HepG2 (cell line): ENCODE results near the gene PLXNA1. TPM values are rescaled to one million over a fixed set of nuclear protein-coding genes. Genes with fewer than 3 reads are reported as not detected.

Experiments used
- CBX1 ChIP-seq: IDR thresholded peaks from one replicate; pipeline ENCODE4 v1.6.1; 2016; ENCODE audit warnings: antibody characterized with exemption, low read depth
- FLYWCH1 ChIP-seq: sonication (generic); formaldehyde crosslinking; IDR thresholded peaks from 2 replicates; pipeline ENCODE4 v1.8.1; 2023; ENCODE audit warnings: mild to moderate bottlenecking, missing genetic modification reagents
- FOXK2 ChIP-seq: fragments of 450-650 bp; IDR thresholded peaks from 2 replicates; pipeline ENCODE4 v1.6.1; 2016
- GTF2F1 ChIP-seq: fragments of 150-350 bp; IDR thresholded peaks from 2 replicates; pipeline ENCODE4 v1.6.1; 2014; ENCODE audit warnings: low read length
- KDM1A ChIP-seq: IDR thresholded peaks from 2 replicates; pipeline ENCODE4 v1.6.1; 2016; ENCODE audit warnings: missing compliant biosample characterization
- MED1 ChIP-seq: sonication (generic); formaldehyde crosslinking; IDR thresholded peaks from 2 replicates; pipeline ENCODE4 v1.4.0; 2020; ENCODE audit warnings: missing genetic modification reagents
- MXI1 ChIP-seq: IDR thresholded peaks from 3 replicates; pipeline ENCODE4 v1.6.1; 2012; ENCODE audit warnings: low read depth, low read length, inconsistent platforms, borderline replicate concordance
- NFKB2 ChIP-seq: sonication (generic); formaldehyde crosslinking; IDR thresholded peaks from 2 replicates; pipeline ENCODE4 v1.4.0; 2020; ENCODE audit warnings: missing genetic modification reagents, borderline replicate concordance
- PAF1 ChIP-seq: IDR thresholded peaks from 2 replicates; pipeline ENCODE4 v1.6.1; 2016; ENCODE audit warnings: missing genetic modification reagents, missing compliant biosample characterization
- RAD21 ChIP-seq: fragments of 450-650 bp; formaldehyde crosslinking; IDR thresholded peaks from 2 replicates; pipeline ENCODE4 v1.5.0; 2020; ENCODE audit warnings: mild to moderate bottlenecking
- SIN3A ChIP-seq: IDR thresholded peaks from 2 replicates; pipeline ENCODE4 v1.6.1; 2011; ENCODE audit warnings: low read depth, mild to moderate bottlenecking, control low read depth, low read length, borderline replicate concordance
- SMC3 ChIP-seq: IDR thresholded peaks from 2 replicates; pipeline ENCODE4 v1.6.1; 2011; ENCODE audit warnings: low read length, improper control_type of control experiment
- YY1 ChIP-seq: IDR thresholded peaks from 2 replicates; pipeline ENCODE4 v1.6.1; 2011; ENCODE audit warnings: low read length, low read depth, moderate library complexity, mild to moderate bottlenecking; ENCODE audit not compliant: insufficient read depth, insufficient replicate concordance
- ZBTB1 ChIP-seq: sonication (generic); formaldehyde crosslinking; IDR thresholded peaks from 2 replicates; pipeline ENCODE4 v1.4.0; 2020; ENCODE audit warnings: missing genetic modification reagents, borderline replicate concordance
- ZFP82 ChIP-seq: sonication (generic); formaldehyde crosslinking; IDR thresholded peaks from 2 replicates; pipeline ENCODE4 v1.5.1; 2020; ENCODE audit warnings: mild to moderate bottlenecking, missing genetic modification reagents, borderline replicate concordance
- ZFYVE20 ChIP-seq: sonication (generic); formaldehyde crosslinking; IDR thresholded peaks from 2 replicates; pipeline ENCODE4 v1.8.0; 2023; ENCODE audit warnings: low read depth, mild to moderate bottlenecking, moderate library complexity, missing genetic modification reagents, borderline replicate concordance
- ZMYM3 ChIP-seq: sonication (generic); formaldehyde crosslinking; IDR thresholded peaks from 2 replicates; pipeline ENCODE4 v1.5.1; 2020; ENCODE audit warnings: mild to moderate bottlenecking, missing genetic modification reagents
- ZNF547 ChIP-seq: sonication (generic); formaldehyde crosslinking; IDR thresholded peaks from 2 replicates; pipeline ENCODE4 v1.5.1; 2020; ENCODE audit warnings: mild to moderate bottlenecking, missing genetic modification reagents
- ZNF724P ChIP-seq: sonication (generic); formaldehyde crosslinking; IDR thresholded peaks from 2 replicates; pipeline ENCODE4 v1.8.0; 2022; ENCODE audit warnings: missing genetic modification reagents, borderline replicate concordance
- ZNF768 ChIP-seq: sonication (generic); formaldehyde crosslinking; IDR thresholded peaks from 2 replicates; pipeline ENCODE4 v1.4.0; 2020; ENCODE audit warnings: missing genetic modification reagents
- ZSCAN31 ChIP-seq: sonication (generic); formaldehyde crosslinking; IDR thresholded peaks from 2 replicates; pipeline ENCODE4 v1.5.0; 2020; ENCODE audit warnings: low read depth, mild to moderate bottlenecking, missing genetic modification reagents
- polyA plus RNA-seq, 8 experiments: library from polyadenylated mRNA; depleted of rRNA in 3 of 8; stranded (reverse) in 7 of 8; unstranded in 1 of 8; fragments of >200 nt; fragmentation: Illumina TruSeq in 4 of 8; extraction: Trizol in 4 of 8; gene quantifications; 2 replicates each; pipeline versions ENCODE4 v1.2.1 to v1.2.3, GENCODE V29; 2011 to 2016; ENCODE audit warnings: low read depth in 4 of 8, missing spikeins in 1 of 8, mixed read lengths in 1 of 8; ENCODE audit not compliant: insufficient read depth in 1 of 8
- total RNA-seq, 5 experiments: library from RNA; depleted of rRNA; stranded (reverse); fragments of >200 nt; fragmentation: Illumina TruSeq; extraction: Trizol; gene quantifications; 2 replicates each; pipeline ENCODE4 v1.2.3, GENCODE V29; 2016; ENCODE audit warnings: low read depth in 1 of 5
- TF ChIP-seq, protein P1 (sequence below): sonication (generic); formaldehyde crosslinking; IDR thresholded peaks from 2 replicates; pipeline ENCODE4 v1.8.0; 2022; ENCODE audit warnings: mild to moderate bottlenecking, missing genetic modification reagents, moderate library complexity
- TF ChIP-seq, protein P2 (sequence below): sonication (generic); formaldehyde crosslinking; IDR thresholded peaks from 2 replicates; pipeline ENCODE4 v1.4.0; 2020; ENCODE audit warnings: low read depth, mild to moderate bottlenecking, missing genetic modification reagents
- TF ChIP-seq, protein P3 (sequence below): IDR thresholded peaks from 2 replicates; pipeline ENCODE4 v1.4.0; 2020; ENCODE audit warnings: mild to moderate bottlenecking, missing genetic modification reagents
- TF ChIP-seq, protein P4 (sequence below): sonication (generic); formaldehyde crosslinking; IDR thresholded peaks from 2 replicates; pipeline ENCODE4 v1.5.1; 2020; ENCODE audit warnings: missing genetic modification reagents, mild to moderate bottlenecking, borderline replicate concordance

Gene PLXNA1
- total and polyA plus RNA-seq, 2 of the 13 experiments (the other 11 are each of a cell fraction or from before 2014, with no cell fraction given): 16.6 to 18.2 TPM

DNA sequence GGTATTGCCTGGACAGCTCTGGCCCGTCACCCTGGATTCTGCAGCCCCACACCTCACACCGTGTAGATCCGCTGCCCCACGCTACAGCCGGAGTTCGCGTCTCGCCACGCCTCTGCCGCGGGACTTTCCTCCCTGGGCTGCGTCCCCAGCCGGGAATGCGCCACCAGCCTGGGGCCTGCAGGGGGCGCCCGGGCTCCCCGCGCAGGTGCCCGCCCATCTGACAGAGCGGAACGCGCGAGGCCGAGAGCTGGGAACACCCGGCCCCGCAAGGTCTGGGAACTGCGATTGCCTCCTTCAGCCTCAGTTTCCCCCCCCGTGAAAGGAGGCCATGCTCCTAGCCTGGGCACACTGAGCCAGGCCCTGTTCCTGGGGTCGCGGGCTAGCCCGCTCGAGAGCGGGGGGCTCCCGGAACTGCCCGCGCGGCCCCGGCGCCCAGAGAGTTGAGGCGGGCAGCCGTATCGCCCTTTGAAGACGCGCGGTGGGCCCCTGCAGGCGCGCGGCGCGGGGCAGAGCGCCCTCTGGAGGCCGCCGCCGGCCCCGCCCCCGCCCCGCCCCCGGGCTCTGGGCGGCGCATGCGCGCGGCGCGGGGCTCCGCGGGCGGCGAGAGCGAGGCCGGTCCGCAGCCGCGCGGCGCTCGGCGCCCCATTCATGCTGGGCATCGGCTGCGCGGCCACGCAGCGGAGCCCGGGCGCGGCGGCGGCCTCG, at the start of gene PLXNA1 (continued):
- TF ChIP-seq KDM1A (CRISPR knock-in tag): peak; percentile 99
- no peak for TF ChIP-seq PAF1 (CRISPR knock-in tag)
- TF ChIP-seq YY1: peak; percentile 56
- TF ChIP-seq, protein P1, sequence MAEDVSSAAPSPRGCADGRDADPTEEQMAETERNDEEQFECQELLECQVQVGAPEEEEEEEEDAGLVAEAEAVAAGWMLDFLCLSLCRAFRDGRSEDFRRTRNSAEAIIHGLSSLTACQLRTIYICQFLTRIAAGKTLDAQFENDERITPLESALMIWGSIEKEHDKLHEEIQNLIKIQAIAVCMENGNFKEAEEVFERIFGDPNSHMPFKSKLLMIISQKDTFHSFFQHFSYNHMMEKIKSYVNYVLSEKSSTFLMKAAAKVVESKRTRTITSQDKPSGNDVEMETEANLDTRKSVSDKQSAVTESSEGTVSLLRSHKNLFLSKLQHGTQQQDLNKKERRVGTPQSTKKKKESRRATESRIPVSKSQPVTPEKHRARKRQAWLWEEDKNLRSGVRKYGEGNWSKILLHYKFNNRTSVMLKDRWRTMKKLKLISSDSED (CRISPR knock-in tag): no peak
- peak; percentile 80; the same call in 1 of the 2 replicates for TF ChIP-seq ZNF768 (CRISPR knock-in tag)
- TF ChIP-seq, protein P2, sequence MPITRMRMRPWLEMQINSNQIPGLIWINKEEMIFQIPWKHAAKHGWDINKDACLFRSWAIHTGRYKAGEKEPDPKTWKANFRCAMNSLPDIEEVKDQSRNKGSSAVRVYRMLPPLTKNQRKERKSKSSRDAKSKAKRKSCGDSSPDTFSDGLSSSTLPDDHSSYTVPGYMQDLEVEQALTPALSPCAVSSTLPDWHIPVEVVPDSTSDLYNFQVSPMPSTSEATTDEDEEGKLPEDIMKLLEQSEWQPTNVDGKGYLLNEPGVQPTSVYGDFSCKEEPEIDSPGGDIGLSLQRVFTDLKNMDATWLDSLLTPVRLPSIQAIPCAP (CRISPR knock-in tag): peak; percentile 49; the same call in 1 of the 2 replicates
- TF ChIP-seq ZNF724P: 0 out of 2 replicates have a peak, but pooled peaks have one; percentile 36
- TF ChIP-seq MXI1: no peak; the same call in 2 of the 3 replicates
- no peak for TF ChIP-seq FOXK2
- TF ChIP-seq GTF2F1: no peak
- no peak for TF ChIP-seq ZFYVE20 (CRISPR knock-in tag)
- 0 out of 2 replicates have a peak, but pooled peaks have one; percentile 32 for TF ChIP-seq ZNF547 (CRISPR knock-in tag)
- no peak for TF ChIP-seq ZBTB1 (CRISPR knock-in tag)
- TF ChIP-seq ZSCAN31 (CRISPR knock-in tag): peak; percentile 81; the same call in 1 of the 2 replicates
- TF ChIP-seq MED1 (CRISPR knock-in tag): 0 out of 2 replicates have a peak, but pooled peaks have one; percentile 33
- no peak for TF ChIP-seq FLYWCH1 (CRISPR knock-in tag)
- TF ChIP-seq RAD21: peak; percentile 81
- TF ChIP-seq, protein P3, sequence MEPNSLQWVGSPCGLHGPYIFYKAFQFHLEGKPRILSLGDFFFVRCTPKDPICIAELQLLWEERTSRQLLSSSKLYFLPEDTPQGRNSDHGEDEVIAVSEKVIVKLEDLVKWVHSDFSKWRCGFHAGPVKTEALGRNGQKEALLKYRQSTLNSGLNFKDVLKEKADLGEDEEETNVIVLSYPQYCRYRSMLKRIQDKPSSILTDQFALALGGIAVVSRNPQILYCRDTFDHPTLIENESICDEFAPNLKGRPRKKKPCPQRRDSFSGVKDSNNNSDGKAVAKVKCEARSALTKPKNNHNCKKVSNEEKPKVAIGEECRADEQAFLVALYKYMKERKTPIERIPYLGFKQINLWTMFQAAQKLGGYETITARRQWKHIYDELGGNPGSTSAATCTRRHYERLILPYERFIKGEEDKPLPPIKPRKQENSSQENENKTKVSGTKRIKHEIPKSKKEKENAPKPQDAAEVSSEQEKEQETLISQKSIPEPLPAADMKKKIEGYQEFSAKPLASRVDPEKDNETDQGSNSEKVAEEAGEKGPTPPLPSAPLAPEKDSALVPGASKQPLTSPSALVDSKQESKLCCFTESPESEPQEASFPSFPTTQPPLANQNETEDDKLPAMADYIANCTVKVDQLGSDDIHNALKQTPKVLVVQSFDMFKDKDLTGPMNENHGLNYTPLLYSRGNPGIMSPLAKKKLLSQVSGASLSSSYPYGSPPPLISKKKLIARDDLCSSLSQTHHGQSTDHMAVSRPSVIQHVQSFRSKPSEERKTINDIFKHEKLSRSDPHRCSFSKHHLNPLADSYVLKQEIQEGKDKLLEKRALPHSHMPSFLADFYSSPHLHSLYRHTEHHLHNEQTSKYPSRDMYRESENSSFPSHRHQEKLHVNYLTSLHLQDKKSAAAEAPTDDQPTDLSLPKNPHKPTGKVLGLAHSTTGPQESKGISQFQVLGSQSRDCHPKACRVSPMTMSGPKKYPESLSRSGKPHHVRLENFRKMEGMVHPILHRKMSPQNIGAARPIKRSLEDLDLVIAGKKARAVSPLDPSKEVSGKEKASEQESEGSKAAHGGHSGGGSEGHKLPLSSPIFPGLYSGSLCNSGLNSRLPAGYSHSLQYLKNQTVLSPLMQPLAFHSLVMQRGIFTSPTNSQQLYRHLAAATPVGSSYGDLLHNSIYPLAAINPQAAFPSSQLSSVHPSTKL (CRISPR knock-in tag): no peak
- no peak for TF ChIP-seq SIN3A
- TF ChIP-seq SMC3: no peak; the same call in 1 of the 2 replicates
- TF ChIP-seq CBX1: peak; percentile 50
- TF ChIP-seq ZMYM3 (CRISPR knock-in tag): peak; percentile 100
- peak; percentile 75; the same call in 1 of the 2 replicates for TF ChIP-seq NFKB2 (CRISPR knock-in tag)
- TF ChIP-seq, protein P4, sequence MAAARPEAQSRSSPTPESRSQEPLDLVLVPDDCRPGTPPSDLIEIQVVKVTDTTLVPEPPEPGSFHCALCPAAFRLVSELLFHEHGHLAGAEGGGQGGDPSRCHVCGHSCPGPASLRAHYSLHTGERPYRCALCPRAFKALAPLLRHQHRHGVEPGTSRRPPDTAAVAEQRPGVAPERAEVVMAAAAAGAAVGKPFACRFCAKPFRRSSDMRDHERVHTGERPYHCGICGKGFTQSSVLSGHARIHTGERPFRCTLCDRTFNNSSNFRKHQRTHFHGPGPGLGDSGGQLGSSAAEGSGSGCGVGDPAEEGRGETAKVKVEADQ: no peak
- 0 out of 2 replicates have a peak, but pooled peaks have one; percentile 68 for TF ChIP-seq ZFP82 (CRISPR knock-in tag)
